BJ (cell line): ENCODE data around the gene GPA33. TPM values are rescaled to one million over a fixed set of nuclear protein-coding genes. Genes with fewer than 3 reads are reported as not detected.

Source experiments
- CTCF ChIA-PET: fragments of 350-600 bp; formaldehyde crosslinking; extraction: SDS; loops from one replicate; lab custom pipeline; 2021; ENCODE audit warnings: antibody characterized with exemption, inconsistent platforms; lab: Yijun Ruan, JAX
- POLR2A ChIA-PET: fragments of 300-600 bp; sonication (Branson Sonifier 250); formaldehyde crosslinking; extraction: SDS; loops from one replicate; lab custom pipeline; 2021; ENCODE audit warnings: antibody characterized with exemption; lab: Charles Lee
- DNase-seq: peaks from one replicate; pipeline ENCODE4 v3.0.0-alpha.2; 2011; ENCODE audit warnings: low read depth
- H3K27me3 ChIP-seq: 2 replicates; pipeline ENCODE4 v1.6.0; 2011; ENCODE audit warnings: low read length; ENCODE audit not compliant: control insufficient read depth, insufficient read depth
- H3K36me3 ChIP-seq: 2 replicates; pipeline ENCODE4 v1.5.1; 2011; ENCODE audit warnings: low read length; ENCODE audit not compliant: control insufficient read depth, insufficient read depth
- H3K4me3 ChIP-seq: 2 replicates; pipeline ENCODE4 v1.5.1; 2011; ENCODE audit warnings: low read depth, mild to moderate bottlenecking, control low read depth, low read length
- polyA plus RNA-seq: library from polyadenylated mRNA; depleted of rRNA; stranded (reverse); fragments of >200 nt; gene quantifications from 2 replicates; pipeline ENCODE4 v1.2.3, GENCODE V29; 2011
- TF ChIP-seq, protein P1 (sequence below): IDR thresholded peaks from 2 replicates; pipeline ENCODE4 v1.5.1; 2011; ENCODE audit warnings: low read depth, mild to moderate bottlenecking, control low read depth, inconsistent platforms, low read length, moderate library complexity; ENCODE audit not compliant: insufficient read depth

GPA33 gene
- polyA plus RNA-seq, 1 experiment: not detected

DNA sequence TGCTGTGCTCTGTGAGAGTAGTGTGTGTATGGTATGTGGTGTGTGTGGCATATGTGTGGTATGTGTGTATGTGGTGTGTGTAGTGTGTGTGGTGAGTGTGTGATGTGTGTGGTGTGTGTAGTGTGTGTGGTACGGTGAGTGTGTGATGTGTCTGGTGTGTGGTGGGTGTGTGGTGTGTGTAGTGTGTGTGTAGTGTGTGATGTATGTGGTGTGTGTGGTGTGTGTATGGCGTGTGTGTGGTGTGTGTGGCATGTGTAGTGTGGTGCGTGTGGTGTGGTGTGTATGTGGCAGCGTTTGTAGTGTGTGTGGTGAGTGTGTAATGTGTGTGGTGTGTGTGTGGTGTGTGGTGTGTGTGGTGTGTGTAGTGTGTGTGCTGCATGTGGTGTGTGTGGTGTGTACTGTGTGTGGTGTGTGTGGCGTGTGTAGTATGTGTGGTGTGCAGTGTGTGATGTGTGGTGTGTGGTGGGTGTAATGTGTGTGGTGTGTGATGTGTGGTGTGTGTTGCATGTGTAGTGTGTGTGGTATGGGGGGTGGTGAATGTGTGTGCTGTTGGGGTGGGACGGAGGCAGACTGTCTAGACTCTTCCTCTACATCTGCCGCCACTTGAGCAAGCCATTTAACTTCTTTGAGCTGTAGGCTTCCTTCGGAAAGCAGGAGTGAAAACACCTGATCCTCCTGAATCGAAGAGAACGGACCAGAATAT lies 33.5 kb downstream of the GPA33 start:
- Histone ChIP-seq H3K27me3 (no peaks in the 10 kb centered on the region), H3K4me3 (no peak overlapping the region), H3K36me3 (no peaks in the 10 kb centered on the region)
- no peak for DNase-seq
- CTCF ChIA-PET: interaction anchor here (0.7 to 18.3 kb wide), 8 partner anchors 10 to 231 kb away, joined by 3 to 343 read pairs (median 4); no protein-coding TSS in a partner anchor
- TF ChIP-seq, protein P1, sequence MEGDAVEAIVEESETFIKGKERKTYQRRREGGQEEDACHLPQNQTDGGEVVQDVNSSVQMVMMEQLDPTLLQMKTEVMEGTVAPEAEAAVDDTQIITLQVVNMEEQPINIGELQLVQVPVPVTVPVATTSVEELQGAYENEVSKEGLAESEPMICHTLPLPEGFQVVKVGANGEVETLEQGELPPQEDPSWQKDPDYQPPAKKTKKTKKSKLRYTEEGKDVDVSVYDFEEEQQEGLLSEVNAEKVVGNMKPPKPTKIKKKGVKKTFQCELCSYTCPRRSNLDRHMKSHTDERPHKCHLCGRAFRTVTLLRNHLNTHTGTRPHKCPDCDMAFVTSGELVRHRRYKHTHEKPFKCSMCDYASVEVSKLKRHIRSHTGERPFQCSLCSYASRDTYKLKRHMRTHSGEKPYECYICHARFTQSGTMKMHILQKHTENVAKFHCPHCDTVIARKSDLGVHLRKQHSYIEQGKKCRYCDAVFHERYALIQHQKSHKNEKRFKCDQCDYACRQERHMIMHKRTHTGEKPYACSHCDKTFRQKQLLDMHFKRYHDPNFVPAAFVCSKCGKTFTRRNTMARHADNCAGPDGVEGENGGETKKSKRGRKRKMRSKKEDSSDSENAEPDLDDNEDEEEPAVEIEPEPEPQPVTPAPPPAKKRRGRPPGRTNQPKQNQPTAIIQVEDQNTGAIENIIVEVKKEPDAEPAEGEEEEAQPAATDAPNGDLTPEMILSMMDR: no peak
- POLR2A ChIA-PET: no interaction called here

DNA sequence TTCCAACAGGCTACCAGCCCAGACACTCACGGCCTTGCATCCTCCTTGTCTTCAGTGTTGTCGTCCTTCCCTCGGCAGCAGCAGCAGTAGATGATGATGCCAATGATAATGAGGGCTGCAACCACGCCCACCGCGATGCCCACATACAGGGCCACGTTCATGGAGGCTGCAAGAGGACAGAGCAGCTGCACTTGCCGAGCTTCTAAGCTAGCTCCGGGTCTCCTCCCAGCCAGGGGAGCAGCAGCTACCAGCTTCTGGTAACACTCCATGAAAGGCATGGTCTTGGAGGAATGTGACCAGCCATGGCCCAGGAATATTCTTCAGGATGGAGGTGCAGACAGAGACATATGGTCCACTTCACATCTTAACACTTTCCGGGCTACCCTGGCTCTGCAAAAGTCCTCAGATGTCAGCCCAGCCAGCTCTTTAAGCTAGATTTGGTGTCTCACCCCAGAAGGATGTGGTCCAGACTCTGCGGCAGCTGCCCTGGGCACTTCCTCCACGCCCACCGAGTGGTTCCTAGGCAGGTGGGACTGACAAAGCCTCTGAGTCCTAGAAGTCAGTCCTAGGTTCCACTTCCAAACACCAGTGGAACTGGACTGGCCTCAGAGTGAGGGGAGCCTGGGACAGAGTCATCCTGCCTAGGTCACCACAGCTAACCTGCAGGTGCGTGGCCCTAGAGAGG lies 35.1 kb downstream of the GPA33 start:
- ChIA-PET POLR2A (no interaction called here), CTCF (interaction anchor here (0.5 to 18.3 kb wide), 4 partner anchors 12 to 145 kb away, joined by 3 to 343 read pairs (median 4); no protein-coding TSS in a partner anchor)
- H3K27me3 ChIP-seq: no peaks in the 10 kb centered on the region
- H3K36me3 ChIP-seq: no peaks in the 10 kb centered on the region
- H3K4me3 ChIP-seq: no peak overlapping the region
- TF ChIP-seq, protein P1: no peak
- no peak for DNase-seq

DNA sequence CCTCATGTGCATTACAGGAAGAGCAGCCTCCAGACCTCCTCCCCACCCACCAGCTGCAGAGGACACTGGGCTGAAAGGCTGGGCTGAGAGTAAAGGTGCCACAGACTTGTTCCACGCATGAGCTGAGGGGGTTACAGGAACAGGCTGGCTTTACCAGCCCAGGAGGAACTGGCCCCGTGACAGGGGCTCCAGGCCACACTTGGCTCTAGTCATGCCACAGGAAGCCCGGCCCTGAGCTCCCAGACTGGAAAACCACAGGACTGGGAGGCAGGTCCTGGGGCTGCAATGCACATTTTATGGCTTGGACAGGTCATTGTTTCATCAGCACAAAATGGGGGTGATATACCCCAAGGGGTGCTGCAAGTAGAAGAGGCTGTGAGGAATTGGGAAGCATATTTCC lies 35.6 kb downstream of the GPA33 start:
- Histone ChIP-seq H3K36me3 (no peaks in the 10 kb centered on the region), H3K27me3 (no peaks in the 10 kb centered on the region), H3K4me3 (no peak overlapping the region)
- ChIA-PET CTCF (interaction anchor here (0.5 to 18.3 kb wide), 3 partner anchors 27 to 144 kb away, joined by 3 to 343 read pairs (median 5); no protein-coding TSS in a partner anchor), POLR2A (no interaction called here)
- TF ChIP-seq, protein P1: no peak
- DNase-seq: no peak

DNA sequence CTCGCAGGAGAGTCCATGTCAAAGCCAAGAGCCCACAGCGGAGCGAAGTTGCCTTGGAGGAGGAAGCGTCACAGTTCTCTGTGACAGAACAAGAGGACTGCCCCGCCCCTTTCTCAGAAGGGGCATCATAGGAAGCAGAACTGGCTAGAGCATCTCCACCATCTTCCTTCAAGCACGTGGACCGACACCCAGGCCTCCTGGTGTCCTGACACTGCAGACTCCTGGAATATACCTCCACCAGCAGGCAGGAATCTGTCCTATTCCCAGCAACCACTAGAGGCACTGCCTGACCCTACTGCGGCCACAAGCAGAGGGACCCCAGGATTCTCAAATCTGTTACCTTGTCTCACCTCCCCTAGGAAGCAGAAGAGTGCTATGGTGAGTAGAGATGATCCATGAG lies 37.8 kb downstream of the GPA33 start:
- no peaks in the 10 kb centered on the region for H3K27me3 ChIP-seq
- no peaks in the 10 kb centered on the region for H3K36me3 ChIP-seq
- TF ChIP-seq, protein P1: peak; percentile 48
- no peak overlapping the region for H3K4me3 ChIP-seq
- no peak for DNase-seq
- ChIA-PET POLR2A (no interaction called here), CTCF (interaction anchor here (0.5 to 18.3 kb wide), 2 partner anchors 84 to 142 kb away, joined by 3 to 343 read pairs; no protein-coding TSS in a partner anchor)

DNA sequence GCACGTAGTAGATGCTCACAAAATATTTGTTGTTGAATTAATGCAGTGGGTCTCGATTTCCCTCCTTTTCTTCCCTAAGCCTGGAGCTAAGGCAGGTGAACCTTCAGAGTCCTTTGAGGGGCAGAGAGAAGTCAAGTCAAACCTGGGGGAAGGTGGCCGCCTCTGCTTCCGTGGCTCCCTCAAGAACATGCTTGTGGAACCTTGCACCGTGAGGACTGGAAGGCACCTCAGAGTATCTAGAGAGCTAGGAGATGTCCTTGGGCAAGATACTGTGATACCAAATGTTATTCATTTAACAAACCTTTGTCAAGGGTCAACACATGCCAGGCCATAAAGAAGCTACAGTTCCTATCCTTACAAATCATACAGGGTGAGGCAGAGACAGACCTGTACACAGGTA lies 38.3 kb downstream of the GPA33 start:
- Histone ChIP-seq H3K4me3 (no peak overlapping the region), H3K36me3 (no peaks in the 10 kb centered on the region), H3K27me3 (no peaks in the 10 kb centered on the region)
- POLR2A ChIA-PET: no interaction called here
- DNase-seq: no peak
- CTCF ChIA-PET: interaction anchor here (0.5 to 18.3 kb wide), 2 partner anchors 84 to 141 kb away, joined by 3 to 343 read pairs; no protein-coding TSS in a partner anchor
- TF ChIP-seq, protein P1: no peak
